Epithelial cell of prostate (primary cell): Measurements from ENCODE around the gene TMCC1.

Experiments
- DNase-seq: peaks from one replicate; pipeline ENCODE4 v3.0.0-alpha.2; 2011; ENCODE audit warnings: low read depth, low spot score
- H3K27ac ChIP-seq: fragments of 450-650 bp; 2 replicates; pipeline ENCODE4 v1.5.1; 2017; ENCODE audit warnings: mild to moderate bottlenecking

Gene TMCC1

DNA sequence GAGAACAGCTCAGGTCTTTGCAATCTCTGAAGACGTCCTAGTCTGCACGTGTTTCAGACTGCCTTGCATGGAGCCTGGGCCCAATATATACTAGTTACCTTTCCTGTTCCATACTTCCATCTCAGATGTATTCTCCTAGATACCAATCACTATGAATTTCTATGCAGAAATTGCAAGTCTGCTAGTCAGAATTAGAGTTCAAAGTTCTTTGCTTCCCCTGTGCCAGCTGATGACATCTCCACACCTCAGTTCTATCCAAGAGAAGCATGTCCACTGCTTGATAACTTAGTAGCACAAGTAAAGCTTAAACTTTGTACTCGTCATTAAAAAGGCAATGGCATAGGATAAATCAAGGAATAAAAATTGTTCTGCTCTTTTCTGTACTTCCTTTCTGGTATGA, 153.4 kb downstream of the TMCC1 start:
- DNase-seq, result no peak
- no peak overlapping the region for H3K27ac ChIP-seq

DNA sequence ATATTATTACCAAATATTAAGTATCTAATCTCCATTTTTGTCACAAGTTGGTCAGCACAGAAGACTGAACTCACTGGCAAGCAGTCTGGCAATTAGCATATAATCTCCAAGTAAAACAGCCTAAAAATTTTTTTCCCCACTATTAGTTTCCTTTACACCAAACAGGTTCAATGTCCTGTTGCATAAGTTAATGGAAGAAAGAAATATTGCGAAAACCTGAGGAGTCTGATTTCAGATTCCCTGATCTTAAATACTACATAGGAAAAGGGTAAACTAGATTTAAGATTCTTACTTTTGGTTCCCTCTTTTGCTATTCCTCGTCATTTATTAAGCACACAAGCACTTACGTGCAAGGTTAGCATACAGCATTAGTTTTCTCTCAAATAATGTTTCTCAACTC, 153.9 kb downstream of the TMCC1 start:
- DNase-seq, result no peak
- H3K27ac ChIP-seq, result no peak overlapping the region

DNA sequence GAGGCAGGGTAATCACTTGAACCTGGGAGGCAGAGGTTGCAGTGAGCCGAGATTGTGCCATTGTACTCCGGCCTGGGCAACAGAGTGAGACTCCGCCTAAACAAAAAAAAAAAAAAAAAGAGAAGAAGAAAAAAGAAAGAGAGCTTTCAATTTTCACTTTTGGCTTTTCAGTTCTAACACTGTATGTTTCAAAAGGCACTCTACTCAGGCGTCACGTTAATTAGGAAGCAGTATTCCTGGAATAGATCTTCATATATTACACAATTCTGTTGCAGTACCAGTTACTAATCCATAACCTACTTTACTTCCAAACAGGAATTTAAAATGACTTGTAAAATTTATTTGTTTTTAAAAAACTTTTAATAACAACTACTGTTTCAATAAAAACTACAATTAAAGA, 155.3 kb downstream of the TMCC1 start:
- no peak for DNase-seq
- no peak overlapping the region for H3K27ac ChIP-seq

DNA sequence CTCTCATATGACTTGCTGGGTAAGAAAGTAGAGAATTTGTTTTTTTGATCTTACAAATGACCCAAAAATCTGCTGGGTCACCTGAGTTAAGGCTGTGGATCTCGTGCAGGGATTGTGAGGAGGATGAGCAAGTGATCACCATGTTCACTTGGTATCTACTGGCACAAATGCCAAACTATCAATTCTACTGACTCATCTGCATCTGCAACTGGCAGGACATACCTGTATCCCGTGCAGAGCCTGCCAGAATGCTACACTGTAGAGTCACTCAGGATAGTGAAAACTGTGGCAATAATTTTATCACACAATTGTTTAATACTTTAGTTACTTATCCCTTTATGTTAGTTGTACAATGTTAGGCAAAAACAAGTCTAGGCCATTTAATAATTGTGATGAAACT, 157.4 kb downstream of the TMCC1 start:
- H3K27ac ChIP-seq, result no peak overlapping the region
- DNase-seq, result no peak

DNA sequence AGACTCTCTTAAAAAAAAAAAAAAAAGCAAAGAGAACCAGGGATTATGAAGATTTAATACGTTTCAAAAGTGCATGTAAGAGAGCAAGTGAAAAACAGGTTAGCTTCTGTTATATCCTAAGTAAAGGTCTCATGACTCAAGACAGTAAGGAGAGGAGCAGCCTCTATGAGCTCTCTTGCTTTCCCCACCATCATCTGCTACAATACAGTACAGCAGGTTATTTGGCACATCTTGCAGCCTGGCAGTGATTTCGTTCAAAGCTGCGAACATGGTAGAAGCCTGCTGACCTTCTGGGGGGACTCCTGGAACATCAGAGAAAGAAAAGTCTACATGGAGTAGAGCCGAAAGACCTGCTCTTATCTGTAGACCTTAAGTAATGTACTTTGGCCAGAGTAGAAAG, 157.9 kb downstream of the TMCC1 start:
- DNase-seq, result no peak
- H3K27ac ChIP-seq, result no peak overlapping the region

DNA sequence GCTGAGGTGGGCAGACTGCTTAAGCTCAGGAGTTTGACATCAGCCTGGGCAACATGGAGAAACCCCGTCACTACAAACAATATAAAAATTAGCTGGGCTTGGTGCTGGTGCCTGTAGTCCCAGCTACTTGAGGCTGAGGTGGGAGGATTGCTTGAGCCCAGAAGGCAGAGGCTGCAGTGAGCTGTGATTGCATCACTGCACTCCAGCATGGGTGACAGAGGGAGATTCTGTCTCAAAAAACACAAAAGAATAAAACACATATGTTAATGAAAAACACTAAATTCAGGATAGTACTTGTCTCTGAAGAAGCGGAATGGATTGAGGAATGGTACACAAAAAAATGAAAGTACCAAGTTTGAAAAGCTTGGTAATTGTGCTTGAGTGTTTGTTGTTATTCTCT, 159.1 kb downstream of the TMCC1 start:
- no peak for DNase-seq
- H3K27ac ChIP-seq, result no peak overlapping the region

DNA sequence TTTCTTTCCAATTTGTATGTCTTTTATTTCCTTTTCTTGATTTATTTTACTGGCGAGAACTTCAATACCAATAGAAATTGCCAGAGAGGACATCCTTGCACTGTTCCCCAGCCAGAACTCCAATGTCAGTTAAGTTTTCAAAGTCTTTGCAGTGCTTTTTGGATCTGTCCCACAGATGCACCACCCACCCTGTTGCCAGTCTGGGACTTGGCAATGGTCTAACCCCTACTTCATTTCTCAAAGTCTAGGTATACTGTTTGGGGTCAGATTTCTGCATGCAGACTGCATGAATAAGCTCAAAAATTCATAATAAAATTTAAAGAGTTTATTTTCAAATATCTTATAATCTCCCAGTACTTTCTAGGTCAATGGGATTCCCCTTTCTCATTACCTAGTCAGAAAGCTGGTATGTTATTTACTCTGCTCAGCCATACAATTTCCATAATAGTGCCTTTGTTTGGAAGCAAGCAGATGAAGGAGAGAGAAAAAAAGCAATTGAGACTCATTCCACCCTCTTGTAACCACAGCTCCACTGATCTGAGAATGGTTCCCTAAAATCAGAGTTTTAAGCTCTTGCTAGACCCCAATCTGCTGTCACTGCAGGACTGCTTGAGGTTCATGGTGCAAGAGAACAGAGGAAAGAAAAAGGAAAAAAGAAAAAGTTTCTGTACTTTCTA, 161.2 kb downstream of the TMCC1 start:
- no peak for DNase-seq
- H3K27ac ChIP-seq, result no peak overlapping the region

DNA sequence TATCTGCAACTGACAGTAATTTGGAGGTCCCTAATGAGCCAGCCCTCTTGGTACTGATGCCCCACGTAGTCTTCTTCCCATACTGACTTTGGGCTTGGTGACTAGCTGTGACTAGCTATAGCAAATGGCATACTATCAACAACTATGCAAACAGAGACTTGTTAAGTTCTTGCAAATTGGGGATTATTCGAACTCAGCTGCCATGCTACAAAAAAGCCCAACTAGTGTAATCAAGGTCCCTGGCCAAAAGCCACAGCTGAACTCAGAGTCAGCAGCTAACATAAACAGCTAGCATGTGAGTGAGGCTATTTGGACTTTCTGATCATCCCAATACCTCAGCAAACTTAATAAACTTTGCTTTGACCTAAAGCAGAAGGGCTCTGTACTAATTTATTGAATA, 165.8 kb downstream of the TMCC1 start:
- no peak overlapping the region for H3K27ac ChIP-seq
- no peak for DNase-seq

DNA sequence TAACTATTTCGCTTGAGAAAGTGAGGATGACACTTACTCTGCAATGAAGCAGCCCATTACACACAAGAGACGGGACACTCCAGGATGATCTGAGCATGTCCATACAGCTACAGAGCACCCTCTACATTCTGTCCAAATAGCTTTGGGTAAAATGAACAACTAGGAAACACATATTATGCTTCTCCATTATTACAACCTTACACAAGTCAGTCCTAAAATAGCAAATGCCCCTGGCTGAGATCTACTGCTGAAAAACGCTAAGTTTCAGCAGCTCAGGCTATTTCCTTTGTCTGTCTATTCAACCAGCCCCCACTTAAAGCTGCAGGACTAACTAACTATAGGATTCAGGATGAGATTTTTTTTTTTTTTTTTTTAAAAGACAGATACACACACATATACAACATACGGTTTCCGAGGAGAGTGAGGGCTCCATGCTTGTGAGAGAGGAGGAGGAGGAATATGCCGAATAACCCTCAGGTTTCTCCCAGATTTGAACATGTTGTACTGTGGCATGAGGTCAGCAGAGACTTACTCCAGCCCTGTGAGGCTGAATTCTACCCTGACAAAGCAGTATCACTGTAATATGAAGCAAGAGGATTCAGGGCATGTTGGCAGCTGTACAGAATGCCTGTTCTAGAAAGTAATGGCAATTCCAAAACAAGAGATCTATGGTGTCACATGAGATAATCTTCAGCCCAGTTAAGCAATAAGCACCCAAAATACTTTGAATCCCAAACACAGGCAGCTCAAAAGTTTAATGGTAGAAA, 169.8 kb downstream of the TMCC1 start:
- H3K27ac ChIP-seq, result peak overlapping the region; percentile 52
- peak; percentile 43 for DNase-seq

DNA sequence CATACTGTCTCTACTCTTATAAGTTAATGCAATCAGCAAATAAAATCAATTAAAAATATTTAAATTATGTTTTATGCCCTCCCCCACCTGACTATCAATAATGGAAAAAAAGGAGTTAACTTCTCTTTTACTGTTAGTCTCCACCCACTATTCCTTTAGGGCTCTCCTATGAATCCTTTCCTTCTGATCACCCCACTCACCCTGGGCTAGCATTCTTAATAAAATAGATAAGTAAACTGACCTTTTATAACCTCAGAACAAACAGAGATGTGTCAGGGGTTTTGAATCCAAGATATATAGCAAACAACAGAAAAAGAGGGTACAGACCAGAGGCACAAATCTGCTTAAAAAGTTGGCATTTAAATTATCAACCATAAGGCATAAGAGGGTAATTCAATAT, 171.0 kb downstream of the TMCC1 start:
- no peak for DNase-seq
- H3K27ac ChIP-seq, result peak overlapping the region; percentile 52

DNA sequence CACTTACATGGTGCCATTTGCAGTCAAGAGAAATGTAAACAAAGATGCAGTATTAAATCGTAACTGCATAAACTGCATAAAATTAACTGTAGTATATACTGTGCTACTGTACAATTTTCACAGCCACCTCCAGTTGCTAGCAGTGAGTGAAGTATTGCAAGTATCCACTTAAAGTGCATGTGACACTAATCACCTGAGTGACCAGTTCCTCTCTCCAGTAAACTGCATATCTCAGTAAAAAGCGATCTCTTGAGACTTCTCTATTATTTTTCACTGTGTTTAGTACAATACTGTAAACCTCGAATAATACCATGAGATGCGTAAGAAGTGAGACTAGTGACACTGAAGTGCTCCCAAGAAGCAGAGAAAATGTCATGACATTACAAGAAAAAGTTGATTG, 175.3 kb downstream of the TMCC1 start:
- H3K27ac ChIP-seq, result no peak overlapping the region
- no peak for DNase-seq

DNA sequence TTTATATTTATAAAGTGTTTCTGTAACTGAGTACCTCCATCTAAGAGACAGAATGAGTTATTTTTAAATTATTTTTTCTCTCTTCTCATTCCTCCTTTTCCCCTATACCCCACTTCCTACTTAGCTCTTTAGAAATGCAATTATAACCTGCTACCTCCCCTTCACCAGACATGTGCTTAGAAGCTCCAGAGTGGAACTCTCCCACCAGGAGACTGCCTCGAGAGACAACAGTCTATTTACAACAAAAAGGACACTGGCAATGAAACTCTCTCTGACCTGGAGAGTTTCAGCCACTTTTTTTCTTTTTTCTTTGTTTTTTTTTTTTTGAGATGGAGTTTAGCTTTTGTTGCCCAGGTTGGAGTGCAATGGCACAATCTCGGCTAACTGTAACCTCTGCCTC, 177.7 kb downstream of the TMCC1 start:
- no peak overlapping the region for H3K27ac ChIP-seq
- no peak for DNase-seq

- DNase-seq, result no peak
- H3K27ac ChIP-seq, result no peak overlapping the region
Observed at GRCh38 chr3:129708328-129708861, 185.1 kb downstream of the TMCC1 start.

- no peak for DNase-seq
- no peak overlapping the region for H3K27ac ChIP-seq
Observed at GRCh38 chr3:129705274-129705673, 188.2 kb downstream of the TMCC1 start.

DNA sequence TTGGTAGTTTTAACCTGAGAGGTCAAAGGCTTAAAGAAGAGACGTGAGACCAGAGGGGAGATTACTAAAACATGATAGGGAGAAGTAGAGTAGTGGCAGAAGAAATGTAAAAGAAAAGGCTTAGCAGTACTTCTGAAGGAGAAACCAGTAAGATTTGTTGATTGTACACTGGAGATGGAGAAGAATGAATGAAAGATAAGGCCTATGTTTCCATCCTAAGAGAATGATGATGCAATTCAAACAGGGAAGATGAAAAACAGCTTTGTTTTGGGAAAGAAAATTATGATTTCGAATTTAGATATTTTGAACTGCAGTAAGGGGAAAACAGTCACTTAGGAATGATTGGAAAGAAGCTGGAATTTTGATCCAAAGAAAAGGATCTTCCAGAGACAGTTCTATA, 189.6 kb downstream of the TMCC1 start:
- H3K27ac ChIP-seq, result peak overlapping the region; percentile 12
- DNase-seq, result no peak

DNA sequence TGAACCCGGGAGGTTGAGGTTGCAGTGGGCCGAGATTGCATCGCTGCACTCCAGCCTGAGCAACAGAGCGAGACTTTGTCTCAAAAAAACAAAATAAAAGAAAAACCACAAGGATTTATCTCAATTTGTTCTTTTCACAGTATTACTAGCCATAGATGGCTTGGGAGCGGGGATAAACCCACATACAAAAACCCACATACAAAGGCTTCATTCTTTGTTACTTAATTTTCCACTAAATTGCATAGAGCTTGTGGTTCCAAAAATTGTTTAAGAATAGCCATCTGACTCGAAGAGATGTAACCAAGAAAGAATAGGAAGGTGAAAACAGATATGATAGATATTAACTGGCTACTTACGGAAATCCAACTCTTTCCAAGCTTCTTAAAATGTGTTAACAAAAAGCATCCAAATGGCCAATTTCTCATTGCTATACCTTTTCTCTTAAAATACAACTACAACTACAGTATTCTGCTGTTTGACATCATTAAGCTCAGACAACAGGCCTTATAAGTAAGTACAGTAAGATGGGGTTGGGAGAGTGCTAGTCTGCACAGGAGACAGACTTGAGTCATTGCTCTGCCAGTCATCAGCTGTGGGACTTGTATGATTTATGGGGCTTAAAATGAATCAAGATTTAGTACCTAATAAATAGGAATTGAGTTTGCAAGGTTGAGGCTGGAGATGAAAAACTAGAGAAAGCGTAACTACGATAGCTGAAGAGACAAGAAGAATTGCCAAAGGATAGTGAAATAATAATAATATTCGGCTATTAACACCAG, 190.4 kb downstream of the TMCC1 start:
- H3K27ac ChIP-seq, result no peak overlapping the region
- peak; percentile 46 for DNase-seq

- no peak for DNase-seq
Observed at GRCh38 chr3:129701161-129701560, 192.3 kb downstream of the TMCC1 start.

DNA sequence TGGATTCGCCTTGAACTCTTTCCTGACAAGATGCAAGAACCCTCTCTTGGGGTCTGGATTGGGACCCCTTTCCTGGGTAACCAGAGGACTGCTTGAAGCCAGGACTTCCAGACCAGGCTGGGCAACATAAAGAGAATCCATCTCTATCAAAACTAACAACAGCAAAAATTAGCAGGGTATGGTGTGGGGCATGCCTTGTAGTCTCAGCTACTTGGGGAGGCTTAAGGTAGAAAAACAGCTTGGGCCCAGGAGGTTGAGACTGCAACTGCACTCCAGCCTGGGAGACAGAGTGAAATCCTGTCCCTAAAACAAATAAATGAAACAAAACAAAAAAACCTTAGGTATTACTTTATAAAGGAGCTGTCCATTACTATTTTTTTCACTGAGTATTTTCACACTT, 193.9 kb downstream of the TMCC1 start:
- no peak overlapping the region for H3K27ac ChIP-seq
- no peak for DNase-seq

More at GRCh38 chr3:129701161-129701560, 192.3 kb downstream of the TMCC1 start:
- H3K27ac ChIP-seq, result no peak overlapping the region

DNA sequence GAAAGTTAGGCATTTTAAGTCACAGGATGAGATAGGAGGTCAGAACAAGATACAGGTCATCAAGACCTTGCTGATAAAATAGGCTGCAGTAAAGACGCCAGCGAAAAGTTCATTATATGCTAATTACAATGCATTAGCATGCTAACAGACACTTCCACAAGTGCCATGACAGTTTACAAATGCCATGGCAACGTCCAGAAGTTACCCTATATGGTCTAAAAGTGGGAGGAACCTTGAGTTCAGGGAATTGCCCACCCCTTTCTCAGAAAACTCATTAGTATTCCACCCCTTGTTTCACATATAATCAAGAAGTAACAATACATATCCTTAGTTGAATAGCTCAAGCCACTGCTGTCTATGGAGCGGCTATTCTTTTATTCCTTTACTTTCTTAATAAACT, 194.3 kb downstream of the TMCC1 start:
- no peak overlapping the region for H3K27ac ChIP-seq
- no peak for DNase-seq

DNA sequence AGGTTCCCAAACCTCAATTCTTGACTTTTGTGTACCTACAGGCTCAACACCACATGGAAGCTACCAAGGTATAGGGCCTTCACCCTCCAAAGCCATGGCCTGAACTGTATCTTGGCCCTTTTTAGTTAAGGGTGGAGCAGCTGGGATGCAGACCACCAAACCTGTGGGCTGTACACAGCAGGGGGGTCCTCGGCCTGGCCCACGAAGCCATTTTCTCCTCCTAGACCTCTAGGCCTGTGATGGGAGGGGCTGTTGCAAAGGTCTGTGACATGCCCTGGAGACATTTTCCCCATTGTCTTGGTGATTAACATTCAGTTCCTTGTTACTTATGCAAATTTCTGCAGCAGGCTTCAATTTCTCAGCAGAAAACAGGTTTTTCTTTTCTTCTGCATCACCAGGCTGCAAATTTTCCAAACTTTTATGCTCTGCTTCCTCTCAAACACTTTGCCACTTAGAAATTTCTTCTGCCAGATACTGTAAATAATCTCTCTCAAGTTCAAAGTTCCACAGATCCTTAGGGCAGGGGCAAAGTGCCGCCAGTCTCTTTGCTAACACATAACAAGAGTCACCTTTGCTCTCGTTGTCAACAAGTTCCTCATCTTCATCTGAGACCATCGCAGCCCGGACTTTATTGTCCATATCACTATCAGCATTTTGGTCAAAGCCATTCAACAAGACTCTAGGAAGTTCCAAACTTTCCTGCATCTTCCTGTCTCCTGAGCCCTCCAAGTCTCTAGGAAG, 196.1 kb downstream of the TMCC1 start:
- no peak for DNase-seq
- H3K27ac ChIP-seq, result no peak overlapping the region
